HG03378 (cell line): ENCODE results near the gene JUND.

Source experiments
- ATAC-seq: cut with Tn5 transposase; IDR thresholded peaks from one replicate; pipeline ENCODE4 v1.9.1; 2021; ENCODE audit warnings: mild to moderate bottlenecking, moderate library complexity; ENCODE audit not compliant: unreplicated experiment

The JUND gene

DNA sequence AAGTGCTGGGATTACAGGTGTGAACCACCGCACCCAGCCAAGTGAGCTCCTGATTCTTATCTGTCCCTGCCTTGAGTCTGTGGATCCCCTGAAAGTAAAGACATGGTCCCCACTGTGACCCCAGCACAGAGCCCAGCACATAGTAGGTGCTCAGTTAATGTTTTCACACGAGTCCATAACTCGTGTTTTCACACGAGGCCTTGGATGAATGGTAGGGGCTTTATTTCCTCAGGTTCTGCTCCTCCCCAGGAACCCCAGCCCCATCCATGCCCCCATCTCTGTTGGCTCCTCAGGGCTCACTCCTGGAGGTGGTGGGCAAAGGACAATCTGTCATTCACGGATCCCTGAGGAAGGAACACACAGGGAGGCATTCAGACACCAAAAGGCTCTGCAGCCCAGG lies 31.6 kb downstream of the JUND start:
- no peak for ATAC-seq

DNA sequence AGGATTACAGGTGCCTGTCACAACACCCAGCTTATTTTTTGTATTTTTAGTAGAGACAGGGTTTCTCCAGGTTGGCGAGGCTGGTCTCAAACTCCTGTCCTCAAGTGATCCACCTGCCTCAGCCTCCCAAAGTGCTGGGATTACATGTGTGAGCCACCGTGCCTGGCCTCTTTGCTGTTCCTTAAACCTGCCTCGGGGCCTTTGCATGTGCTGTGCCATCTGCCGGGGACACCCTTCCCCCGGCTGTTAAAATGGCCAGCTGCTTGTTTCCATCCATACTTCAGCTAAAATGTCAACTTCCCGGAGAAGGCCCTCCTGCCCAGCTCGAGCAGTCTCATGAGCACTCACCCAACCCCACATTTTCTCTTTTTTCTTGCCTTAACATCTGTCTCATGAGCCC lies 36.1 kb downstream of the JUND start:
- ATAC-seq, result no peak

DNA sequence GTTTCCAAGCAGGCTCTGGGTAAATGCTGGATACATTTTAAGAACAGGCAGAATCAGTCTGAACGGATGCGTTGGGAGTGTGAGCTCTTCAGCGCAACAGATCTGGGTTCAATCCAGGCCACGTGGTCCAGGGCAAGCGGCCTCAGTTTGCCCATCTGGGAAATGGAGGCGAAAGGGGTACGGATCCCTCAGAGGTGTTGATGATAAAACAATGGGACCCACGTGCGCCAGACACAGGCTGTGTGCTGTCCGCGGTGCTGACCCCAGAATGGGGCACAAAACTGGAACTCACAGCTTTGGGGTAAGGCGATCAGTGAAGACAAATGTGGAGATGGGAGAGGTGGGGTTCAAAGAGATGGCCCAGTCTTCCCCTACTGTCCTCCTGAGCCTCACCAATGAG lies 42.1 kb downstream of the JUND start:
- ATAC-seq, result no peak

DNA sequence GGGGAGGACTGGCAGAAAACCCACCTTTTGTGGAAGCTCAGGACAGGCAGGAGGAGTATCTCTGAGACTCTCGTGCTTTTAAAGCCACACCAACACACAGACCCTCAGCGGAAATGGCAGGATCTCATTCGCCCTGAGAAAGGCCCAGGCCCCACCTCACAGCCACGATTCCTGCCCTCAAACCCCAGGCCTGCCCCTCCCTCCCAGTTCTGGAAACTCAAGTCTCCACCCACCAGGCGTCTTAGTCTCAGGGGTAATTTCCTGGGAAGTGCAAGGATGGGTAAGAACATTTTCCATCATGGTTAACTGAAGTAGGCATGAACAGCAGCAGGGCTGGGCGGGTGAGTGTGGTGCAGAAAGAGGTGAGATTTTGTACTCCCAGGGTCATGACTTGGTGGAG lies 47.2 kb downstream of the JUND start:
- no peak for ATAC-seq

DNA sequence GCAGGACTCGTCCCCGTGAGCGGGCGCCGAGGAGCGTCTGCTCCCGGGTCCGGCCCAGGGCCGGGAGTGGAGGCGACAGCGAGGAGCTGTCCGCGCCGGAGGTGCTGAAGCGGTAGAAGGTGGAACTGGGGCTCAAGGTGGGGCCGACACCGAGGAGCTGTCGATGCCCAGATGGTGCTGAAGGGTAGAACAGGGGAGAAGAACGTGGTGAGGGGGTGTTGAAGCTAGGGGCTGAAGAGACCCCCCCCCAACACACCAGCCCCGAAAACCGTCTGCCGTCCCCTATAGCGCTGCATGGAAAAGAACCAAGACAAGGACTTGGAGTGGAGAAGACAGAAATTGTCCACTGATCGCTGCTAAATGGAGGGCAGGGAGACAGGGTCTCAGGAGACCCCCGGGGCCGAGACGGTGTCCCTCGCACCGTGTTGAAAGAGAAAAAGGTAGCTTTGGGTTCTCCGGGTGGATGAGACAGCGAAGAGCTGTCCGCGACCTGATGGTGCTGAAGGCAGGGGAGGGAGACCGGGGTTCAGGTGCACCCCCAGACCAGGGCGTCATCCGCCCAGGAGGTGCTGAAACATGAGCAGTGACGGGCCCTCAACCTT lies 48.1 kb downstream of the JUND start:
- no peak for ATAC-seq

DNA sequence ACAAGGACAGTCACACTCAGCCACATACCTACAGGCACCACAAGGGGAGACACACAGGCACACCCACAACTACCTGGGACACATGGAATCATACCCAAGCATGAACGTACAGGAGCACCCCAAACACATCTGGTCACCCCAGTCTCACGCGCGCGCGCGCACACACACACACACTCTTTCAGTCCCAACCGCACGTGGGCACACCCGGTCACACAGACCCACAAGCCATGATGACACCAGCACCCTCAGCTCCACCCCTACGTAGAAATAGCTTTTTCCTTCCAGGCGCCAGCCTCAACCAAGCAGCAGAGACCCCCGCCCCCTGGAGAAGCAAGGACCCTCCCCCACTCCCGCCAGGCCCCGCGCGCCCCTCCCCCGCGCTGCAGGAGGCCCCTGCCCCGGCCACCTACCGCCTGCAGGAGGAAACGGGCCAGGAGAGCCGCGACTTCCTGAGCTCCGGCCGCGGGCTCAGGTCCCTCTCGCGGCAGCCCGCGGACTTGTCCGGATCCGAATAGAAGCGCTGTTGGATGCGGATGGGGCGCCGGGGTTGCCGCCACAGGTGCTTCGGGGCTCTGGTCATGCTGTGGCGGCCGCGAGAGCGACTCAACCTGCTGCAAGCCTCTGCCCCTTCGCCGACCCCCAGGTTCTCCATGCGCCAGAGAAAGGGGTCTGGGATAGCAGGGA lies 48.7 kb downstream of the JUND start:
- ATAC-seq, result no peak

DNA sequence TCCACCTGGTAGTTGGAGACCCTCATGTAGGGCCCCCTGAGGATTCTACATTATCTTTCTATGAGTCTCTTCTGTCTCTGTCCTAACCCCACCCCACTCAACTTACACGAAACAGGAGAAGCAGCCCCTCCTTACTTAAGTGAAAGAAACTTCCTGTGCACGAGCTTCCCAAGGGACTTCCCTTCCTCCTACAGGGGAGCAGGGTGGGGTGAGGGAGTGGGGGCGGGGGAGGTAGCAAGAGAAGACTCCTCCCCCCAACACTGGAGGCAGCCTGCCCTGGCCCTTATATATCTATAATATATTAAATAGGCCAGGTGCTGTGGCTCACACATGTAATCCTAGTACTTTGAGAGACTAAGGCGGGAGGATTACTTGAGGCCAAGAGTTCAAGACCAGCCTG lies 49.6 kb downstream of the JUND start:
- no peak for ATAC-seq

DNA sequence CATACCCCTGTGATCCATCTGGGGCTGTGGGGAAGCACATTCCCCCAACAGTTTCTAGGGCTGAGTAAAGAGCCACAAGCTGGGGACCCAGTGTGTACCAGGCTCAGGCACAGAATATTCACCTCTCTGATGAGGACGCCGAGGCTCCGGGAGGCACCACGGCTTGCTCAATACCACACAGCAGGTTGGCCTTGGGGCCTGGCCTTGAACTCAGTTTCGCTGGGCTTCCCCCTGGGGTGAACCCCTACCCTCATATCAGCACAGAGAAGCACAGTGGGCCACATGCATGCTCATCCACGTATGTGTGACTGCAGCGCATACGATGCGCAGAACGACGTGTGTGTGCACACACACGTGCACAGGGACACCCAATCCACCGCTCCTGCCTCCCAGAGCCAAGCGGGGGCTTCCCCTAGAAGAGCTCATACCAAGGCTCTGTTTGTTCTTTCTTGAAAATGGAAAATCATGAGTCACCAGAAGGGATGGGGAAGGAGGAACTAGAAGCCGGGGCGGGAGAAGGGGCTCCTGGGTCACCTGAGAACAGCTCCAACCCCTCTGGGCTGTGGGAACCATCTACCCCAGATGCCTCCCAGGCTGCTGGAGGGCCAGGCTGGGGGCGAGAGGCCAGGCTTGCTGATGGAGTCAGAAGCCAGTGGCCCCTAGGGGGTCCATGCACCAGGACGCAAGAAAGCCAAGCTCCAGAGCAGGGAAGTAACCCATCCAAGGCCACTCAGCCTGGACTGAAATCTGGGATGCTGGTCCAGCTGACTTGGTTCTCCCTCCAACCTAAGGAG lies 50.3 kb downstream of the JUND start:
- ATAC-seq, result no peak

DNA sequence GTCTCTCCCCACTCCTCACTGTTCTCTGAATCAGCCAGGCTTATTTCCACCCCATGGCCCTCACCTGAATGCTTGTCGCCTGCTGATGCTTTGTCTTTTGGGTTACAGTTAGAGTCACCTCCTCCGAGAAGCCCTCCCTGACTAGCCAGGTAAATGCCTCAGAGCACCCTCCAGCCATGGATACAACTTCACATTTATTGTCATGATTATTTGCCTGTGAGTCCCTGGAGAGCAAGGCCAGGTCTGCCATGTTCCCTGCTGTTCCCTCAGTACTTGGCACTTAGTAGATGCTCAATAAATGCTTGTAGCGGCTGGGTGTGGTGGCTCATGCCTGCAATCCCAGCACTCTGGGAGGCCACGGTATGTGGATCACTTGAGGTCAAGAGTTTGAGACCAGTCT lies 51.5 kb downstream of the JUND start:
- no peak for ATAC-seq
